Renal cortex interstitium (tissue), 11 donors: Measurements from ENCODE around the gene NID2. TPM values are rescaled to one million over a fixed set of nuclear protein-coding genes. Genes with fewer than 3 reads are reported as not detected.

Source experiments
- DNase-seq, 11 donors: peaks; one replicate each; pipeline ENCODE4 v3.0.0-alpha.2; 2013; ENCODE audit warnings: low read depth in 9 of 11, low spot score in 4 of 11; ENCODE audit errors: extremely low read depth in 1 of 11
- polyA plus RNA-seq, 3 donors: library from polyadenylated mRNA; unstranded; fragments of 120-200 nt; gene quantifications; one replicate each; pipeline ENCODE4 v1.2.1, GENCODE V29; 2013; ENCODE audit not compliant: insufficient read length in 3 of 3

The NID2 gene
- polyA plus RNA-seq, 3 donors, result 92.6 to 122 (median 106) TPM

DNA sequence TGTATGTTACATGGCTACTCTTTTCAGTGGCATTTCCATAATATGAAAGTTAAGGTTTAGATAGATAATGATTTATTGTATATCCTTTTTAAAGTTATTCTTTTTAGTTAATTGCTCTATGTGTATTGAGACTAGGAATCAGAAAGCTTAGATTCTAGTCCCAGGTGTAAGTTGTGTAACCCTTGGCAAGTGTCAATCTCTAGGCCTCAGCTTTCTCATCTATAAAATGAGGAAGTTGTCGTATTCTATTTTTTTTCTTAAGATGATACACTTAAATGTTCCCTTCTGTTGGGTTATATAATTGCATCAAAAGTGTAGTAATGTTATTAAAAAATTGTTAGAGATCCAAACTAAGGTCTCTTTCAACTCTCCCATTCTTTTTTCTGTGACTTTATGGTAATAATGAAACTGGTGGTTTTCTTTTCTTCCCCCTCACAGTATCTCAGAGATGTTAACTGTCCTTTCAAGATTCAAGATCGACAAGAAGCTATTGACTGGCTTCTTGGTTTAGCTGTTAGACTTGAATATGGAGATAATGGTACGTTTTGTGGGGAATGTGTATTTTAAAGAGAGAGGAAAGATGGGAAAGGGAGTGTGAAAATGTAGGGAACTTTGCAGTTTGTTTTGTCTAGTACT lies 75.5 kb downstream of the NID2 start:
- DNase-seq, result no peak

DNA sequence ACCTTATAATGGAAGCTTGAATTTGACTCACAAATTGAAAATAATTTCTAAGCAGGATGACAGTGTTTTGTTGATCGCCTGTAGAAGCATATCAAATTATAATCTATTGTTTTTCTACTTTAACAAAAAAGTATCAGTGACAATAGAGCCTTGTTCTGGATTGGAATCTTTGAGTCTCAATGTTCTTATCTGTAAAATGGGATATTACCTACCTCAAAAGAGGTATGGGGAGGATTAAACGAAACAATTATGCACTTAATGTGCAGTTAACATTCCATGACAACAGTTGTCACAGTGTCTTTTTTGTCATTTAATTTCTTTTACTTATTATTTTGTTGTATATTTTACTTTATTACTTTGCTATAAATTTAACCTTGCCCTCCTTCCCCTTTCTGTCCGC lies 78.4 kb downstream of the NID2 start:
- no peak for DNase-seq

DNA sequence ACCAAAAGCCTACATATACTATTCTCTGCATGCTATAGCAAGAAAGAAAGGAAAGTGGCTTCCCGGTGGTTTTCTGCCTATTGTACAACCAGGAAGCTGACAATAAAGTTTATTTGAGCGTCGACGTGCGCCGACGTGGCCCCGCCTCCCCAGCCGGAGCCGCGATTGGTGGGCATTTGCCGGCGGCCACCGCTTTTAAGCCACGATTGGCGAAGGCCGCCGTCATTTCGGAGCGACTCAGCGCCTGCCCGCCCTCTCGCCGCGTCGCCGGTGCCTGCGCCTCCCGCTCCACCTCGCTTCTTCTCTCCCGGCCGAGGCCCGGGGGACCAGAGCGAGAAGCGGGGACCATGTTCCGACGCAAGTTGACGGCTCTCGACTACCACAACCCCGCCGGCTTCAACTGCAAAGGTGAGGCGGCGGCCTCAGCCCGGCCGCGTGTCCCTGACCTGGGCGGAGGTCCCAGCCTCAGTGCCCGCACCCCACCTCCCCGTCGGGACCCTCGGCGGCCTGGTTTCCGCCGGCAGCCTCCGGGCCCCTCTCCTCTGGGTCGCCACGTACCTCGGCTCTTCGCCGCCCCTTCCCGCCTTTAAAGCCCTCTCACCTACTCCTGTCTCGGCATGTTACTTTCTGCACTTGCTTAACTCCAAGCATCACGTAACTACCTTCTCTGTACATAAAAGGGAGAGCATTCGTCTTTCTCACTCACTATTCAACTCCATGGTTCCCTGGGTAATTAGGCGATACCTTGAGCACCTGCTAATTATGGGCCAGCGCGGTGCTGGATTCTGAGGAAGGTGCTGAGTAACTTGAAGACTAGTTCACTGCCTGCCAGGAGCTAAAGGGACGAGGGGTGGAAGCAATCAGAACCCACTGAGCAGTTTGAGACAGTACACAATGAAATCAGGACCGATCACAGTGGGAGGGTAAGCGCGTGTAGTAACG lies 79.3 kb downstream of the NID2 start, which contains the start of gene RTRAF:
RTRAF (plus strand) TSS at position 254 of the 942 bp plus-strand sequence; CDS start at position 348, 94 bp downstream.
- DNase-seq, result peak; percentile 80 to 93 (median 88)

DNA sequence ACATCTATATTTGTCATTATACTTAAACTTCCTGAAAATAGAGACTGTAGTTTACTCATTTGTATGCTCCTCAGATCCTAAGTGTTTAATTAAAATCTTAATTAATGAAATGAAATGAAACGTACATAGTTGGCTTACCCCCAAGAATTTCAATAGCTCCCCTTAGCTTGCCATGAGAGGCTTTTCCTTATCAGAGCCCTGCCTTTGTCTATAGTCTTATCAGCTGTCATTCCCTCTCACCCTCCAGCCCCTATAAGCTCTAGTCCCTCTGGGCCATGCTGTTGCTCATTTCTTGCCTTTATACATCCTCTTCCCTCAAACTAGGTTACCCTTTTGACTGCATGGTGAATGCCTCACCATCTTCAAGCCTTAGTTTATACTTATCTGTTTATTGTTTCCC lies 80.6 kb downstream of the NID2 start:
- no peak for DNase-seq

DNA sequence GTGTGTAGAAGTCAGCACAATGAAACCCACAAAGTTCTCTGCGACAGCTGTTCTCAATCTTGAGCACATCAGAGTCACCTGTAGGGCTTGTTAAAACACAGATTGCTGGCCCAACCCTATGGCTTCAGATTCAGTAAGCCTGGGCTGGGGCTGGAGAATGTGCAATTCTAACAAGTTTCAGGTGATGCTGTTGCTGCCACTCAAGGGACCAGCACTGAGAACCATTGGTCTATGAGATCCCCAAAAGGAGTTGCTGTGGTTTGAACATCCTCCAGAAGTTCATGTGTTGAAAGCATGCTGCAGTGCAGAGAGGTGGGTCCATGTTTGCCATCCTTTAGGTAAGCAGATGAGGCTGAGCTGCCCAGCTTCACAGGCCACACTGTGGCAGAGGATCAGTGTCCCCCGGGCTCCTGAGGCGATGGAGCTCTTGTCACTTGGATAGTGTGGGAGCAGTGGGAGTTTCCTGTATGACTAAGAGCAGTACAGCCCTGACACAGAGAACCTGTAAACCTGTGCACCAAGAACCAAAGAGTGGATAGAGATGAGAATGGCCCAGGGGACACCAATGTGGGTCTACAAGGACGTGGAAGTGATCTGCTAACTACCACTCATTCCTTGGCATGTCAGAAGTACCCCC lies 87.5 kb downstream of the NID2 start:
- no peak for DNase-seq

DNA sequence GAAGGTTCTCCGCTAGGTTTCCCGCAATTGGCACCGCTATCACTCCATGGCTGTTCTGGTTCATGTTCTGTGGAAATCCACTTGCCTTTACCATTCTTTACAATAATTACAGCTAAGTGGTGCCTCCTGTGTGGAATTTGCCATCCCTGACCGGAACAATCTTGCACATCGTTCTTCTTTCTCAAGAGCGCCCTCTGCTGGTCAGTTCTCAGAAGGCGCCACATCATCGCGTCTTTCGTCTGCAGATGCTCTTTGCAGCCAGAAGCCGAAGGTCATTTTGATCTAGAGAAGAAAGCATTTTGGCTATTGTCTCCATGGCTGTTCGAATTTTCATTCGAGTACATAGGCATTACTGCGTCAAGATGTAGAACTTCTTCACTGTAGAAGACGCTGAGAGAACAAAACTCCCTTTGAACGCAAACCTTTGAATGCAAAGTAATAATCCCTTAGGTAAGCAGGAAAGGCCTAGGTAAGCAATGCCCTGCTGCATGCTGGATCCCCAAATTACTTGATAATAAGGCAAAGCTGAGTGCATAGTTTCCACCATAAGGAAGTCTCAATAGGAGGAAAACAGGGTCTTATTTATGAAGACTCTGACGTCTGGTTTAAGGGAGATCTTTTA lies 89.7 kb downstream of the NID2 start:
- DNase-seq, result peak; percentile 61 to 80 (median 71)

DNA sequence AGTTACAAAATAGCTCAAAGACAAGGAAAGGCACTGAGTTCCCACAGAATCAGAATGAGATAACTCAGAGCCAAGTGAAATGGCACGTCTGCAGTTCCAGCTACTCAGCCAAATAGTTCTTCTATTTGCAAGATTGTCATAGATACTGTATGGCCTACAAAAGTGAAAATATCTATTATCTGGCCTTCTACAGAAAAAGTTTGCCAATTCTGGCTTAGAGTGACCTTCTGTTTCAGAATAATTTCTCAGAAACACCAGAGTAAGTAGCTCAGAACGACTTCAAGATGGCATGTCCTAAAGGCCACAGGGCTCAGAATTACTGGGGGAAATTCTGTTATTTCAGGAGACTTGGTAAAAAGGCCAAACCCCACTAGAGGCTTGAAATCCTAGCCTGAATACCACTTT lies 90.2 kb downstream of the NID2 start:
- DNase-seq, result no peak

DNA sequence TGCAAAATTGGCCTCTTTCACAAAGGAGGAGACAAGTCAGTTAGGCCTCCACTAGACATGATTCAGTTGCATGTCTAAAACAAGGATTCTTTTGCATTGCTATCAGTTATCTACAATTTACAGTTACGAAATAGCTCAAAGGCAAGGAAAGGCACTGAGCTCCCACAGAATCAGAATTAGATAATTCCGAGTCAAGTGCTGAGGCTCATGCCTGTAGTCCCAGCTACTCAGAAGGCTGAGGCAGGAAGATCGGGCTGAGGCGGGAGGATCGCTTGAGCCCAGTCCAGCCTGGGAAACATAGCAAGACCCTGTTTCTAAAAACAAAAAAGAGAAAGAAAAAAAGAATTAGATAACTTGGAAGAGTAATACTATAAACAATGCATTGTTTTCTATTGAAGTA lies 91.8 kb downstream of the NID2 start:
- no peak for DNase-seq

DNA sequence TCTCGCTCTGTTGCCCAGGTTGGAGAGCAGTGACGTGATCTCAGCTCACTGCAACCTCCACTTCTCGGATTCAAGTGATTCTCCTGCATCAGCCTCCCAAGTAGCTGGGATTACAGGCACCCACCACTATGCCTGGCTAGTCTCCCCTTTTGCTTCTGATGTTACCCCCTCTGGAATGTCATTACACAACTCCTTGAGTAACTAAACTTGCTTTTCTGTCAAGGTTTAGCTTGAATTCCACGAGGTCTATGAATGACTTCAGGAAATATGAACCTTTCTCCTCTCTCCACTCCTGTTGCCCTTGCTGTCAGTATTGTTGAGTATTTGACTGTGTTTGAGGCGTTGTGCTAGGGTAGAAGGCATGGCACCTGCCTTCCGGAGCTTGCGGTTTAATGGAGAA lies 96.3 kb downstream of the NID2 start:
- no peak for DNase-seq

DNA sequence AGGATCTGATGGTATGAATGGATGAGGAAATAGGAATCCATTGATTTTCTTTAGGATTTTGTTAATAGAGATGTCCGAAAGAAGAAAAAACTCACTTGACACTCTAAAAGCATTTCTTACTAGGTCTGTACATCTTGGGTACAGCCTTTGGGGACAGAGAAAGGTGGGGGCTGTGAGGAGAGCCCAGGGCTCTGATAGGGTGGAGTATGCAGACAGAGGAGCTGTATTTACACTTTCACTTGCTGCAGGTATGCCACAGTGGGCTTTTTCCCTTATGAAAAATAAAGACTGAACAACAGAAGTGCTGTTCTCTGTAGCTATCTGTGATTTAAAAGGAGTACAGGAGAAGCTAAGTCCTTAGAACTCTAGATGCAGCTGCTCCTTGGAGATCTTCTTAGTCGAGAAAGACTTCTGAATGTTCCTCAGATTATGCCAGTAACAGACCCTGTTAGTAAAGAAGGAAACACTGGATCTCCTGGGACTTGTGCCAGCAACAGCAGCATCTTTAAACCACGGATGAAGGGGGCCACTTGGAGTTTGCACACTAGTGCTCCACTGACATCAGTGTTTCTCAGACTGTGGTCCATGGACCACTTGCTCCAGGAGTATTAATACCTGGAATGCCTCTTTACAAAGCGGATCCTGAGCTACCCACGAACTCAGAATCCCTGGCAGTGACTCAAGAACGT lies 98.9 kb downstream of the NID2 start:
- DNase-seq, result no peak

DNA sequence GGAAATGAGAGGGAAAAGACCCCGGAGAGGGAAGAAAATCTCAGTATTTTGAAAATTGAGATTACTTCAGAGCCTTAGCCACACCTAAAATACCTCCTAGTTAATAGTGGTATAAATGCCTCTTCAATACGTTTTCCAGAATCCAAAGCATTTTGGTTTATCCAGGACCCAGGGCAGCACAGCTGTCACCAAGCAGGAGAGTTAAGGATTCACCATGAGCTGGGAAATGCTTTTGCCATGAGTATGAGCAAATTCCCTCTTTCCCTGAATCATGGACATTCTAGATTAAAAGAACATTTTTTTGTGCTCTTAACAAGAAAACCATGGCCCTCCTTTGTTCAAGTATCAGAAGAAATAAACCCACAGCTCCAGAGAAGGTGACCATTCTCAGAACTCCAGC lies 101.3 kb downstream of the NID2 start:
- DNase-seq, result no peak

DNA sequence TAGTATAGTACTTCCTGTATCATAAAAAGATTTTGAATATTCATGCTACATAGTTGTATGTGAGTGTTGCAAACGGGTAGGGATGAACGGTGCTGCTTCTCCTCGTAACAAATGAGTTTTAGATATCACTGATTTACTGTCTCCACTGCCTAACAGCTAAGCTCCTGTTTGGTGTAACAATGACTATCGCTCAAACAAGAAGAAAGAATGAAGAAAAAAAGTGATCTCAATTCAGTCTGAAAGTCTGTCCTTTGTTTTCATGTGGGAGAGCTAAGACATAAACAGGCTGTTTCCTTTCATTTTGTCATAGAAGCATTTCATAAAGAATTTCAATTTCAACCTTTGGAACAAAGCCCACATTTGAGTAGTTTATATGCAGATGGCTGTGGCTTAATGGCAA lies 105.6 kb downstream of the NID2 start:
- DNase-seq, result peak; percentile 20 to 62 (median 41)

DNA sequence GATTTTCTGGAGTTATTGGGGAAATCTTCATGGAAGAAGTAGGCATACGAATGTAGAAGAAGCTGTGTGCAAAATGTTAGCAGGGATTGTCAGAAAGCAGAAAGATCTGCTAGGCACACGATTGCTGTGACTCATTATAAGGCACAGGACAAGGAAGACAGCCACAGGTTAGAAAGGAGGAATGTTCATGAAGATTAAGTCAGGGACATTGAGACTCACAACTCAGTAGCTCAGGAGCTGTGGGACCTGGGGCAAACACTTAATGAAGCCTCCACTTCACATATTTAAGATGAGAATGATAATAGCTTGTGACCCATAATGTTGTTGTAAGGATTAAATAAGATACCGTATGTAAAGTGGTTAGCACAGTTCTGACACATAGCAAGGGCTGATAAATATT lies 106.1 kb downstream of the NID2 start:
- DNase-seq, result no peak

DNA sequence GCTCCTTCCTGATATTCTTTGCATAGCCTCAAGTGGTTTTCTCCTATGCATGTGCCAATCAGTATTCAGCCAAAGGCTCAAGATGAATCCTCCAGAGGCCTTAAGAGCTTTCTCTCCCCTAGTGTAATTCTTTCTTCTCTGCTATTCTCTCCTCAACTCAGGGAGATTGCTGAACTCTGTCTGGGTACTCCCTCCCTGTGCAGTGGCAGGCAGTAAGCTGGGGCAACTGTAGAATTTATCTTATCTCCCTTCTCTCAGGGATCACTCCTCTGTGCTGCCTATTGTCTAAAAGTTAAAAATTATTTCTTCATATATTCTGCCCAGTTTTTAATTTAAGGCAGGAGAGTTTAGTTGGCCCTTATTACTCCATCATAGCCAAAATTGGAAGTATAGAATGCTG lies 108.0 kb downstream of the NID2 start:
- DNase-seq, result no peak

DNA sequence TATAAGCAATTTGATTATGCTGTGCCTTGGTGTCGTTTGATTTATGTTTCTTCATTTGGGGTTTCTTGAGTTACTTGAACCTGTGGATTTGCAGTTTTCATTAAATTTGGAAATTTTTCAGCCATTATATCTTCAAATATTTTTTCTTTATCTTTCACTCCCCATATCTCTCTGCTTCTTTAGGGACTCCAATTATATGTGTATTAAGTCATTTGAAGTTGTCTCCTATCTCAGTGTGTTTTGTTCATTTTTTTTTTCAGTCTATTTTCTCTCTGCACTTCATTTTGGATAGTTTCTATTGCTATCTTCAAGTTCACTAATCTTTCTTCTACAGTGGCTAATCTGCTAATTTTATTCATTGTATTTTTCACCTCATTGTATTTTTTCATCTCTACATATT lies 108.9 kb downstream of the NID2 start:
- DNase-seq, result no peak

DNA sequence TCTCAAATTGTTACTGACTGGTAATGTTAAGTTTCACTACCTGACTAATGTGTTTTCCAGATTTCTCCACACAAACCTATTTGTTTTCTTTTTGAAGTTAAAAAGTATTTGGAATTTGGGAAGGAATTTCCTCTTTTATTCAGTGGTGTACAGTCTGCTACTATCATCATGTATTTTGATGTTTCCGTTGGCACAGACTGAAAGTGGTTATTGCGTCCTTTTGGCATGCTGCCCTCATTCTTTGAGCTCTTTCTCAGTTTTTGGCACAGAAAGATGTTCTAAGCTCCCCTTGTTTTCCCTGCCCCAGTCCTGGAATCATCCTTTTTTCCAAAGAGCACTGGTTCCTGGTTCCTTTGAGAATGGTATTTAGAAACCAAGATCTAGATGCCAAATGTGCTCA lies 110.9 kb downstream of the NID2 start:
- DNase-seq, result no peak
